Inflammatory macrophage treated with lipopolysaccharide for 1 hour (primary cell): ENCODE results near the gene PYGO1.
"Not testable (repeated sequence)": the region's sequence is repeated elsewhere in the genome, so short reads cannot be mapped to it uniquely, and the experiment has no call there.

Experiments
- DNase-seq, 2 donors: peaks; one replicate each; pipeline ENCODE4 v3.0.0-alpha.2; 2020 to 2022

The PYGO1 gene

GRCh38 chr15:55564347-55565145, 23.6 kb downstream of the PYGO1 start:
- no peak for DNase-seq

GRCh38 chr15:55562601-55563000, 25.5 kb downstream of the PYGO1 start:
- DNase-seq = no peak

- no peak for DNase-seq
These were observed 33.1 kb downstream of the PYGO1 start for GRCh38 chr15:55555089-55555488.

DNA sequence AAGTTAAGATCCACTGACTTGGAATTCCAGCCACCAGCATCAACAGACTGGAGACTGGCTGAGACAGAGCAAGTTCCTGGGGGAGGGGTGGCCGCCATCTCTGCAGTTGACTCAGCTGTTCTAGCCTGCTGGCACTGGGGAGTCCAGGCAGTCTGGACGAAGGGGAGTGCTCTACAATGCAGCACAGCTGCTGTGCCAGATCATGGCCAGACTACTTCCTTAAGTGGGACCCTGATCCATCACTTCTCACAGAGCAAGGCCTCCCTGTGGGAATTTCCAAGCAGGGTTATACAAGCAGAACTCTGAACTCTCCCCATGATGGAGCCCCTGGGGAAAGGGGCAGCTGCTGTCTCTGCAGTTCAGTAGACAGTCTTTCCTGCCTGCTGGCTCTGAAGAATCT, 35.2 kb downstream of the PYGO1 start:
- DNase-seq = peak; percentile 2 to 52

DNA sequence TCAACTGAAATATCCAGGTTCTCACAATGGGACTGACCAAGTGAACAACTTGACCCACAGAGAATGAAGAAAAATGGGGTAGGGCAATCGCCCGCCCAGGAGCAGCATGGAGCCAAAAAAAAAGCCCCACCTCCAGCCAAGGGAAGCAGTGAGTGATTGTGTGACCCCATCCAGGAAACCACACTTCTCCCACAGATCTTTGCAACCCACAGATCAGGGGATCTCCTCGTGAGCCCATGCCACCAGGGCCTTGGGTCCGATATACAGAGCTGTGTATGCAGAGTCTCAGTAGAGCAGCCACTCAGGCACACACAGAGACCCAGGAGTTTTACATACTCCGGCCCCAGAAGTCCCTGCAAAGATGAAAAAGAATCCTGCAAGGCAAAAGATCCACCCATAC, 35.7 kb downstream of the PYGO1 start:
- DNase-seq = peak; percentile 40 to 79

DNA sequence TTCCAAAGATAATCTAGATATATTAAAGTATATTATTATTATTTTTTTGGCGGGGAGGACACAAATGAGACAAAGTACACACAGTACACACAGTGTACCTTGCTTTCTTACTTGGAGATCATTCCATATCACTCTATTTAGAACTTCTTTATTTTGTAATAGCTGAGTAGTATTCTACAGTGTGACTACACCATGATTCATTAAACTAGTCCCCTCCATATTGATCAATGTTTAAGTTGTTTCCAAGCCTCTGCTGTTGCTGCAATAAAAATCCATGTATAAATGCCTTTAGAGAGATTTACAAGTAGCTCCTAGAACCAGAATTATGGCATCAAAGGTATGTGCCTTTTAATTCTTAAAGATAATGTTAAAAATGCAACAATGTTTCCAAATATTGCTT, 38.8 kb downstream of the PYGO1 start:
- DNase-seq = no peak

DNA sequence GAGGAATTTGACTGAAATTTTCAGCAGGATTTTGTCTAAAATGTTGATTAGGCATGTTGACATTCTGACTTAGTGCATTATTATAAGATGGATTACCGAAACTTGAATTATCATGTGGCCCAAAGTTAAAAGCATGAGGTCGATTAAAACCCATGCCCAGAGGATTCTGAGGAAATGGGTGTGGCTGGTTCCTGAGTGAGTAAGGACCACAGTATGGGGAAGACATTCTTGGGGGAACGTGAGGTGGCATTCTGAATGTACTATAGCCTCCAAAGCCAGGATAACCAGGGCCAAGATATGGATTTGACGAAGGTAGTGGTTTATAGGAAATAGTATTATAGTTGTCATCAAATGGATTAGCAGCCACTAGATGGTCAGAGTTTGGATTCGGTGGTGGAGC, 41.4 kb downstream of the PYGO1 start:
- DNase-seq = no peak

DNA sequence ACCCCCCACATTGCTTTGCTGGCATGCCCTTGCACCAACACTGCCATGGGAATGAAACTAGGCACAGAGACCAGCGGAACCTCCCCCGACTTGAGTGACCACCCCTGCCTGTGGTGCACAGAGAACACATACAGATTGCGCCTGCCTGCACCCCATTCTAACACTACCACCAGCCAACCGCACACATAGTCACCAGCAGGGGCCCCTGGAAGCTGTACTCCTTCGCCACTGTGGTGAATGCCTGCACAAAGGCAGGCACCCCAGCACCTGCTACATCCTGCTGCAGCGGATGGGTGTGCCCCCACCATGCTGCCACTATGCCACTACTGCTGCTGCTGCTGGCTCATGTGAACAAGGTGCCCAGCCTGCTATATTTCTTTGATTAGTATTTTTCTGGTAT, 52.7 kb downstream of the PYGO1 start:
- DNase-seq = no peak

DNA sequence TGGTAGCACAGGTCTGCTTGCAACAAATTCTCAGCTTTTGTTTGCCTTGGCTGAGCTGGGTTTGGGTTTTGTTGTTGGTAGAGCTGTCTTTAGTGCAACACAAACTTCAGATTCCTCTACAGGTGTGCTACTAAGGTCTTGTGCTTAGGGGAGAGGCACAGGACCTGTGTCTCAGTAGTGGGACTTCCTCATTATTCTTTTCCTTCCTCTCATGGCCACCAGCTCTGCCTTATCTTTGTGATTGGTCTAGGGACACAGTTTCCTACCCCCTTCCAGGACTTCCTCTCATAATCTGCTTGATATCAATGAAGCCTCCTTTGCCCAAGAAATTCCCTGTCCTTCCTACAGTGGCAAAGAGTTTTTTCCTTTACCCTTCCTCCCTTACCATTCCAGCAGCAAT, 55.2 kb downstream of the PYGO1 start:
- no peak for DNase-seq

DNA sequence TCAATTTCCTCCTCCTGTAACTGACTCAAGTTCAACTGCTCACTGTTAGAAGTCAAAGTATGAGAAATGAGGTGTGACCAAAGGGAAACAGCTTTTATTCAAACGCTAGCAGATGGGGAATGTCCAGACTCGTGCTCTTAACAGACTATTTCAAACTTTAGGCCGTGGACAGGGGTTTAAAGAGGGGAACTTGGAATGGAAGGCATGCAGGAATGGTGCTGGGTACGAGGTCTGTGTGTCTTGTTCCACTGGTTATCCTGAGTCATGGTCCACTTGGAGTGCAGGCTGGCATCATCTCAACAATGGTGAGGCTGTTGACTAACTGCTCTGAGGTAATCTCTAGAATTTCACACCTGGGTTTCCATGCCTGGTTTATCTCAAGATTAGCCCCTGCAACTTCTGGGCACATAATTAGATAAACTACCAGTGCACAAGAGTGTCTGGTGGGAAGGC, 57.3 kb downstream of the PYGO1 start:
- DNase-seq = no peak

DNA sequence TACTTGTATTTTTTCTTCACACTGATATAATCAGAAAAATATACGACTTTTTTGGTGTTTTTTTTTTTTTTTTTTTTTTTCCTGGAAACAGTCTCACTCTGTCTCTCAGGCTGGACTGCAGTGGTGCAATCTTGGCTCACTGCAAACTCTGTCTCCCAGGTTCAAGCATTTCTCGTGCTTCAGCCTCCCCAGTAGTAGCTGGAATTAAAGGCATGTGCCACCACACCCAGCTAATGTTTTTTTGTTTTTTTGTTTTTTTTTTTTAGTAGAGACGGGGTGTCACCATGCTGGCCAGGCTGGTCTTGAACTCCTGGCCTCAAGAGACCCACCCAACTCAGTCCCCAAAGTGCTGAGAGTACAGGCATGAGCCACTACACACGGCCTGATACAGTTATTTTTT, 59.3 kb downstream of the PYGO1 start:
- DNase-seq = no peak

GRCh38 chr15:55527150-55527549, 61.0 kb downstream of the PYGO1 start:
- no peak for DNase-seq

- peak; percentile 50 to 61 for DNase-seq
These were observed 61.5 kb downstream of the PYGO1 start for GRCh38 chr15:55526559-55527036.

DNA sequence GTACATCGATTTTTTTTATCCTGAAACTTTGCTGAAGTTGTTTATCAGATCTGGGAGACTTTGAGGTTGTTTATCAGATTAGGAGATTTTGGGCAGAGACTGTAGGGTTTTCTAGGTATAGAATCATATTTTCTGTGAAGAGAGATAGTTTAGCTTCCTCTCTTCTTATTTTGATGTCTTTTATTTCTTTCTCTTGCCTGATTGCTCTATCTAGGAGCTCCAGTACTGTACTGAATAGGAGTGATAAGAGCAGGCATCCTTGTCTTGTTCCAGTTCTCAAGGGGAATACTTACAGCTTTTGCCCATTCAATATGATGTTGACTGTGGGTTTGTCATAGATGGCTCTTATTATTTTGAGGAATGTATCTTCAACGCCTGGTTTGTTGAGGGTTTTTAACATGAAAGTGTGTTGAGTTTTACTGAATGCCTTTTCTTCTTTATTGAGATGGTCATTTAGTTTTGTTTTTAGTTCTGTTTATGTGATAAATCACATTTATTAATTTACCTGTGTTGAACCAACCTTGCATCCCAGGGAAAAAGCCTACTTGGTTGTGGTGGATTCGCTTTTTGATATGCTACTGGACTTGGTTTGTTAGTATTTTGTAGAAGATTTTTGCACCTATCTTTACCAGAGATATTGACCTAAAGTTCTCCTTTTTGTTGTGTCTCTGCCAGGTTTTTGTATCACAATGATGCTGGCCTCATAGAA, 65.2 kb downstream of the PYGO1 start:
- DNase-seq = no peak

DNA sequence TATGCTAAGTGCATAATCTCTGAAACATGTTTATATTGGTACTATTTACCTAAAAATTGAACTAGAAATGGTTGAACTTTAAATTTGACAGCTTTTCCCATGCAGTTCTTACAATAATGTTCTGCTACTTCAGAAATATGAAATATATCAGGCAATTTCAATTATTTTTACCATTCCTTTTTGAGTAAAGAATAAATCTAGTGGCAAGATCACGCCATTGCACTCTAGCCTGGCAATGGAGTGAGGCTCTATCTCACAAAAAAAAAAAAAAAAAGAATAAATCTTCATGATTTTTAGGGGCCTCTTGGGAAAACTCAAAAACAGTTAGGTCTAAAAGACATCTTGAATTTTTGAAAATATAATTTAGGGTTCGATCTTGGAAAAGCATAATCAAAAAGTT, 69.5 kb downstream of the PYGO1 start:
- no peak for DNase-seq

DNA sequence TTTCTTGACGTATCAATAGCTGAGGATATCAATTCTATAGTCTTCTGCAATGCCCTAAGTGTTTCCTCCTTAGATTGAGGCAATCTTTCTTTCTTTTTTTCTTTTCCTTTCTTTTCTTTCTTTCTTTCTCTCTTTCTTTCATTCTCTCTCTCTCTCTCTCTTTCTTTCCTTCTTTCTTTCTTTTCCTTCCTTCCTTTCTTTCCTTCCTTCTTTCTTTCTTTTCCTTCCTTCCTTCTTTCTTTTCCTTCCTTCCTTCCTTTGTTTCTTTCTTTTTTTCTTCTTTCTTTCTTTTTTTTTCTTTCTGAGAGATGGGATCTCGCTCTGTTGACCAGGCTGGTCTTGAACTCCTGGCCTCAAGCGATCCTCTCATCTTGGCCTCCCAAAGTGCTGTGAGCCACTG, 70.1 kb downstream of the PYGO1 start:
- DNase-seq = no peak

- DNase-seq = no peak
These were observed 72.0 kb downstream of the PYGO1 start for GRCh38 chr15:55515991-55516776.

DNA sequence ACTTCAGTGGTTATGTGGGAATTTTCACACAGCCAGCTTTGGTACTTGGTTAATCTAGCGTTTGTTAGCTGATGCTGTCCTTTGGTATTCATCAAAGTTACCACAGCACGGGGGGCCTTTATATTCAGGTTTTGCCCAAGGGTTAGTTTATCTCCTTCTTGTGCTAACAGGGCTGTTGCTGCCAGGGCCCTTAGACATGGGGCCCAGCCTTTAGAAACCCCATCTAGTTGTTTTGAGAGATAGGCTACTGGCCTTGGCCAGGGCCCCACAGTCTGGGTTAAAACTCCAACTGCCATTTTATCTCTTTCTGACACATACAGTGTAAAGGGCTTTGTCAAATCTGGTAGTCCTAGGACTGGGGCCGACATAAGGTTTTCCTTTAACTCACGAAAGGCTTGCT, 72.7 kb downstream of the PYGO1 start:
- no peak for DNase-seq

DNA sequence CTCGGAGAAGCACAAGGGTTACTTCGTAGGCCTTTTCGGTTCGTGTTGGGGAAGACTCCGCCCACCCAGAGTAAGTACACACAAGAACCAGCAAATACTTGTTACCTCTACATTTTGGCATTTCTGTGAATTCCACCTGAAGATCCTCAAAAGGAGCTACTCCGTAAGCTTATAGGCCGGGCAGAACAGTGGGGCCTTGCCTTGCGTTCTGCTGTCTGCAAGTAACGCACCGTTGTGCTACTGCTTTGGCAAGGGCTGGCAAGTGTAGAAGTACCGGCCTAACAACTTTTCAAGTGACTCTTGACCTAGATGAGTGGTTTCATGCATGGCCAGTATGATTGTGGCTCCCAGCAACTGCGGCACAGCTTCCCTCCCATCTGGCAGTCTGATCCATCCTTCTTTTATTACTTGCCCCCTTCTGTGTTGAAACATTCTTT, 73.7 kb downstream of the PYGO1 start:
- no peak for DNase-seq

- peak; percentile 47 to 51 for DNase-seq
These were observed 74.3 kb downstream of the PYGO1 start for GRCh38 chr15:55513621-55514413.

DNA sequence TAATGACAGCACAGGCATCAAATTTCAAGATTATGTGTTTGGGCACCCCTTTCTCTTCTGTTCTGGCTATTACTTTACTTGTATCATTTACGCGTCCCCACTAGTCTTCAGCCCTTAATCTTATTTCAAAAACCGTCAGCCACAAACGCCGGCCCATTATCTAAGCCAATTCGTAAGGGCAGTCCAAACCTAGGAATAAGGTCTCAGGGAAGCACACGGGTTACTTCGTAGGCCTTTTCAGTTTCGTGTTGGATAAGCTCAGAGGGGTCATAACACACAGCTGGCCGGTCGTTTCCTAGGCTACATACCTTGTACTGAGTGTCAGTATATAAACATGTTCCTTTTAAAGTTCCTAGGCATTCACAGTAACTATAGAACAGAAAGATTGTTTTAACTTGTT, 75.0 kb downstream of the PYGO1 start:
- no peak for DNase-seq

- no peak for DNase-seq
These were observed 80.6 kb downstream of the PYGO1 start for GRCh38 chr15:55507567-55507966.

DNA sequence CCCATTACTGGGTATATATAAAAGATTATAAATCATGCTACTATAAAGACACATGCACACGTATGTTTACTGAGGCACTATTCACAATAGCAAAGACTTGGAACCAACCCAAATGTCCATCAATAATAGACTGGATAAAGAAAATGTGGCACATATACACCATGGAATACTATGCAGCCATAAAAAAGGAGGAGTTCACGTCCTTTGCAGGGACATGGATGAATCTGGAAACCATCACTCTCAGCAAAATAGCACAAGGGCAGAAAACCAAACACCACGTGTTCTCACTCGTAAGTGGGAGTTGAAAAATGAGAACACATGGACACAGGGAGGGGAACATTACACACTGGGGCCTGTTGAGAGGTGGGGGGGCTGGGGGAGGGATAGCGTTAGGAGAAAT, 82.7 kb downstream of the PYGO1 start:
- DNase-seq = not testable (repeated sequence)
